GM21737 (cell line): ENCODE measurements around the gene ZNF320.
"Not testable (repeated sequence)": the region's sequence is repeated elsewhere in the genome, so short reads cannot be mapped to it uniquely, and the experiment has no call there.

Source experiments
- ATAC-seq: cut with Tn5 transposase; IDR thresholded peaks from one replicate; pipeline ENCODE4 v1.9.1; 2021; ENCODE audit warnings: mild to moderate bottlenecking, moderate library complexity; ENCODE audit not compliant: unreplicated experiment

The ZNF320 gene

DNA sequence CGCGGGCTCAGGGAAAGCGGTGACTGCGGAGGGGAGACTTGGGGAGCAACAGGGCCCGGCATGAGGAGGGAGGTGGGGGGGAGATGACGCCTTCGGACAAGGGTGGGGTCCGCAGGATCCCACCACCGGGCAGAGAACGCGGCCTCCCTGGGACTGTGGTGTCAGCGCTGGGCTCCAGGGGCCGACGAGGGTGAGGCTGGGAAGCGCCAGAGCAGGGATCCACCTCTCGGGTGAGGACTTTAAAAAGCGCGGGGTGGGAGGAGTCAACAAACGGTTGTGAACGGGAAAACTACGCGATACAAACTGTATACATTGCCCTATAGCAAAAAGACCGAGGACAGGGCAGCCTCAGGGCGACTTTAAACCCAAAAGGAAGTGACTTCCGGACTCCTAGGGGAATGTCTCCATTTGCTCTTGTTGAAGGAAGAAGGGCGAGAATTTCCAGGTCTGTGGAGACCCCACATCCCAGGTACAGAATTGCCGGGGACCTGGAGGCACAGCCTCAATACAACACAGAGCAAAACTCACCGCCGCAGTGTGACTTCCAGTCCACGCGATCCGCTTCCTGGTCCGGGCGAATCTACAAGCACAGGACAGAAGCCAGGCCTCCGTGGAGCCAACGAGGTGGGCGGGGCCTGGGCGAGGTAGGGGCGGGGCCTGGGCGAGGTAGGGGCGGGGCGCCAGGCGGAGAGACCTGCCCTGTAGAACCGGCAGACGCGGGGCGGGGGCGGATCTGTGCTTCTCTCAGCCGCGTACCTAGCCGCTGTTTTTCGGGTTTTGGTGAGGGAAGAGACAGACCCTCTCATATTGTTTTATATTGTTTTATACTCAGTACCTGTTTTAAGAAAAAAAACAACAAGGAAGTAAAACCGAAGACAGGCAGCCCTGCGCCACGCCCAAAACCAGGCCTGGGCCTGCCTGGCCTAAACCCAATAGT, 25.7 kb upstream of the ZNF320 start, which contains the start of gene ZNF888:
ZNF888 (minus strand) TSS at position 588 of the 937 bp plus-strand sequence. CDS start 5,555 bp downstream, outside the sequence.
- peak; percentile 96 for ATAC-seq

DNA sequence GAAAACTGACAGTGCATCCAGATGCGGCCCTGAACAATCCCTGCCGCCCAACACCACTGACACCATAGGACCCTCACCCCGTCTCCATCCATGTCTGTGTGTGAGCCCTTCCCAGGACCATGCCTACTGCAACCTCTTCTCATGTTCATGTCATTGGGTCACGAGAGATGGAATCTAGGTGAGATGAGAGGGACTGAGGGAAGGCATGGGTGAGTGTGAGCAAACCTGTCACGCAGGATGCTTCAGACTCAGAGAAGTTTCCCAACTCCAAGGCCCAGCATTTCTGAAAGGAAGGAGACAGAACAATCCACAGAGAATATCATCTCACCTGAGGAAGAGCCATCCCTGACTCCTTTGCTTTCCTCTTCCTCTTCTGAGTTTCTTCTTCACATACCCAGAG, 20.1 kb upstream of the ZNF320 start:
- no peak for ATAC-seq

DNA sequence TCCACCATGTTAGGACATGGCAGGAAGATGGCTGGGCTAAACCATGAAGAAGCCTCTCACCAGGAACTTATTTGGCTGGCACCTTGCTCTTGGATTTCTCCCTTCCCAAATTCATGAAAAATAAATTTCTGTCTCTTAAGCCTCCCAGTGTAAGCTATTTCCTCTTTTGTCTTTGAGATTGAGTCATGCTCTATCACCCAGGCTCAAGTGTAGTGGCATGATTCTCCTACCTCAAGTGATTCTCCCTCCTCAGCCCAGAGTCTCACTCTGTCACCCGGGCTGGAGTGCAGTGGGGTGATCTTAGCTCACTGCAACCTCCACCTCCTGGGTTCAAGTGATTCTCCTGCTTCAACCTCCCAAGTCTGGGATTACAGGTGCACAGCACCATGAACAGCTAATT, 13.2 kb upstream of the ZNF320 start:
- no peak for ATAC-seq

DNA sequence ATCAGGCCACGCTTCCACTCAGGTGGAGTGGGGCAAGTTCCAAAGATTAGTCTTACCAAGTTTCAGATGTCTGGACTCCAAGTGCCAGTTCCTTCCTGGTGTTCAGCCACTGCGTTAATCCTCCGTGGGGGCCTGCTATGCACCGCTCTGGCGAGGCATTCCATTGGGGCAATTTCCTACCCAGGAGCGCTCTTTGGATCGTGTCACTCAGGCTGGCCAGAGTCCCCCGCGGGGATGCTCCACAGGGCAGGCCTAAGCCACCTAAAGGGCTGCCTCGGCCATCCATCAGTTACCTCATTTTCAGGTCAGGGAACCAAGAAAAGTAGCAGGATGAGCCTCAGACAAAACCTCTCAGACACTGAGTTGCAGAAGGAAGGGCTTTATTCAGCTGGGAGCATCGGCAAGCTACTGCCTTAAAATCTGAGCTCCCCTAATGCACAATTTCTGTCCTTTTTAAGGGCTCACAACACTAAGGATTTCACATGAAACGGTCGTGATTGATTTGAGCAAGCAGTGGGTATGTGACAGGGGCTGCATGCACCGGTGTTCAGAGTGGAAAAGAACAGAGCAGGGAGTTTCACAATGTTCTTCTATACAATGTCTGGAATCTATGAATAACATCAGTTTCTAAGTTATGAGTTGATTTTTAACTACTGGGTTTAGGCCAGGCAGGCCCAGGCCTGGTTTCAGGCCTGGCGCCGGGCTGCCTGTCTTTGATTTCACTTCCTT, 6.8 kb upstream of the ZNF320 start:
- ATAC-seq = not testable (repeated sequence)

DNA sequence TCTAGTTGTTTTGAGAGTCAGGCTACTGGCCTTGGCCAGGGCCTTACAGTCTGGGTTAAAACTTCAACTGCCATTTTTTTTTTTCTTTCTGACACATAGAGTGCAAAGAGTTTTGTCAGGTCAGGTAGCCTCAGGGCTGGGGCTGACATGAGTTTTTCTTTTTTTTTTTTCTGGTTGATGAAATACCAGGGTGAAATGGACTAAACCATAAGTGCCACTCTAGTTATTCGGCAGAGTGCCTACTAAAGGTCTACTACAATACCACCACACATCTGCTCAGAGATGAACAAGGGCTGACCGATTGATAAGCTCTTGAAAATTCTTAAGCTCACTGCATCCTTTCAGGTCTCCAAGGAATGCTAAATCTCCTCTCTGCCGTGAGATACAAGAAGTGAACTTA, 4.4 kb upstream of the ZNF320 start:
- ATAC-seq = no peak

DNA sequence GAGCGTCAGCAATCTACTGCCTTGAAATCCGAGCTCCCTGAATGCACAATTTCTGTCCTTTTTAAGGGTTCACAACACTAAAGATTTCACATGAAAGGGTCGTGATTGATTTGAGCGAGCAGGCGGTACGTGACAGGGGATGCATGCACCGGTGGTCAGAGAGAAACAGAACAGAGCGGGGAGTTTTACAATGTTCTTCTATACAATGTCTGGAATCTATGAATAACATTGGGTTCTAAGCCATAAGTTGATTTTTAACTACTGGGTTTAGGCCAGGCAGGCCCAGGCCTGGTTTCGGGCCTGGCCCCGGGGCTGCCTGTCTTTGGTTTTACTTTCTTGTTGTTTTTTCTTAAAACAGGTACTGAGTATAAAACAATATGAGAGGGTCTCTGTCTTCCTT, 1.2 kb upstream of the ZNF320 start:
- not testable (repeated sequence) for ATAC-seq

DNA sequence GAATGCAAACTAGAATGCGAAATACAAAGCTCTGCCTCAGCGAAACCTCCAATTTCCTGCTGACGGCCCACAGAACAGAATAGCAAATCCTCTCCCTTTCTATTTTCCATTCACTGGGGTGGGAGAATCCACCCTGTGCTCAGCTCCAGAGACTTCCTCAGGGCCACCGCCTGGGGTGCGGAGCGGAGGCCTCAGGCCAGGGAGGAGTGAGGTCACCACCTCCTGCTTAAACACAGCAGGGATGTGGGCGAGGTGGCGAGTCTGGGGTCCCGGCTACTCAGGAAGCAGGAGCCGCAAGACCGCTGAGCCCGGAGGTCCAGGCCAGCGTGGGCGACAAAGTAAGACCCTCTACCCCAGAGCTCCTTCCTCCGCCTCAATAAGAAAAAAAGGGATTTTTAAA, 666 bp upstream of the ZNF320 start:
- no peak for ATAC-seq

DNA sequence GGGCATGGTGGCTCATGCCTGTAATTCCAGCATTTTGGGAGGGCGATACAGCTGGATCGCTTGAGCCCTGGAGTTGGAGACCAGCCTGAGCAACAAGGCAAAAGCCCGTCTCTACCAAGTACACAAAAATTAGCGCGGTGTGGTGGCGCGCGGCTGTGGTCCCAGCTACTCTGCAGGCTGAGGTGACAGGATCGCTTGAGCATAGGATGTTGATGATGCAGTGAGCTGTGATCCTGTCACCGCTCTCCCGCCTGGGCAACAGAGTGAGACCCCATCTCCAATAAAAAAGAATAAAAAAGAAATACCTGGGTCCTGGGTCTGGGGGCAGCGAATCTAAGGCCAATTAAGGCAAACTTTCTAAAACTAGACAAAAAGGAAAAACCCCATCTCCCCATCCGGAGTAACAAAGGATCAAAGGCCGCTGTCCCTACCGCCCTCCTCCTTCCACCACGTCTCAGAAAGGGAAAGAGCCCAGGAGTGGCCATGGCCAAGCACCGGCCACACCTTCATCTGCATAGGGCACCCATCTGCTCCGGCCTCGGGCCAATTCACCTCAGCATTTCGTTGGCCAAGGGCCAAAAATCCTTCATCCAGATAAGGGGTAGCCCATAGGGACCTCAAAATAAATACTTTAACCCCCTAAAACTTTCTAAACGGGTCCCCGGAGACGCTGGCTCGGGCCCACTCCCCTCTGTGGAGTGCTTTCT, 851 bp downstream of the ZNF320 start:
- ATAC-seq = no peak

DNA sequence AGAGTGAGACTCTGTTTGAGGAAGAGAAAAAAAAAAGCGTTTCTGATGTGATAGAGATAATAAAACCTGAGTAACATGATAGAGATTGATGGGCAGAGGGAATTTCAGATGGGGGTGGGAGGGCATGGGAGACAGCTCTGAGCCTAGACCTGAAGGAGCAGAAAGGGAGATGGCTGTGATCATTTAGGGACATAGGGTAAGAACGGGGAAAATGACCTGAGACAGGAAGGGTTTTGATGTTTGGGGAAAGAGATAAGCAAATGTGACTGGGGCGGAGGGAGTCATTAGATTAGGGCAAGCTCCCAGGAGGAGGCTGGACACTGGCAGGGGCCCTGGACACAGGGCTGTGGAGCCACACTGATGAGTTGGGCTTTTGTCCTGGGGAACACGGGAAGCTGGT, 6.1 kb downstream of the ZNF320 start:
- no peak for ATAC-seq

DNA sequence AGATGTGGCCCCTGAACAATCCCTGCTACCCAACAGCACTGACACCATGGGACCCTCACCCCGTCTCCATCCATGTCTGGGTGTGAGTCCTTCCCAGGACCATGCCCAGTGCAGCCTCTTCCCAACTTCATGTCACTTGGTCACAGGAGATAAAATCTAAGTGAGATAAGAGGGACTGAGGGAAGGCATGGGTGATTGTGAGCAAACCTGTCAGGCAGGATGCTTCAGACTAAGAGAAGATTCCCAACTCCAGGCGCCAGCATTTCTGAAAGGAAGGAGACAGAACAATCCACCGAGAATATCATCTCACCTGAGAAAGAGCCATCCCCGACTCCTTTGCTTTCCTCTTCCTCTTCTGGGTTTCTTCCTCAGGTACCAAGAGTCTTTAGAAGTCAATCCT, 7.5 kb downstream of the ZNF320 start:
- no peak for ATAC-seq

DNA sequence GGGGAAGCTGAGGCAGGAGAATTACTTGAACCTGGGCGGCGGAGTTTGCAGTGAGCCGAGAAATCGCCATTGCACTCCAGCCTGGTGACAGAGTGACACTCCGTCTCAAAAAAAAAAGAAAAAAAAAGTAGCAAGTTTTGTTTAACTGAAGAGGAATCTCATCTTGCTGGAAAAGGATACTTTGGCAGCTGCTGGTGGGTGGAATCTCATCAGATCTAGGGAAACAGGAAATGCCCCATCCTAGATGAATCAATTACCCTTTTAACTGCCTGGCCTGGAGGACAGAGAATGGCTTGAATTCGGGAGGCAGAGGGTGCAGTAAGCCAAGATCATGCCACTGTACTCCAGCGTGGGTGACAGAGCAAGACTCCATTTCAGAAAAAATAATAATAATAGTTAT, 8.4 kb downstream of the ZNF320 start:
- ATAC-seq = no peak

DNA sequence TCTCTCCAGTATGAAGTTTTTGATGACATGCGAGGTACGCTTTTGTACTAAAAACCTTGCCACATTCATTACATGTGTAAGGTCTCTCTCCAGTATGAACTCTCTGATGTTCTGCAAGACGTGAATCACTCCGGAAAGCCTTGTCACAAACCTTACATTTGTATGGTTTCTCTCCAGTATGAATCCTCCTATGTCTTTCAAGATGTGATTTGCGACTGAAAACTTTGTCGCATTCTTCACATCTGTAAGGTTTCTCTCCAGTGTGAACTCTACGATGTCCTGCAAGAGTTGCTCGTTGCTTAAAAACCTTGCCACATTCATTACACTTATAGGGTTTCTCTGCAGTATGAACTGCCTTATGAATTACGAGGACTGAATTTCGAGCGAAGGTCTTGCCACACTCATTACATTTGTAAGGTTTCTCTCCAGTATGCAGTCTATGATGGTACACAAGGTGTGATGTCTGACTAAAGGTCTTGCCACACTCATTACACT, 16.5 kb downstream of the ZNF320 start:
- ATAC-seq = no peak

DNA sequence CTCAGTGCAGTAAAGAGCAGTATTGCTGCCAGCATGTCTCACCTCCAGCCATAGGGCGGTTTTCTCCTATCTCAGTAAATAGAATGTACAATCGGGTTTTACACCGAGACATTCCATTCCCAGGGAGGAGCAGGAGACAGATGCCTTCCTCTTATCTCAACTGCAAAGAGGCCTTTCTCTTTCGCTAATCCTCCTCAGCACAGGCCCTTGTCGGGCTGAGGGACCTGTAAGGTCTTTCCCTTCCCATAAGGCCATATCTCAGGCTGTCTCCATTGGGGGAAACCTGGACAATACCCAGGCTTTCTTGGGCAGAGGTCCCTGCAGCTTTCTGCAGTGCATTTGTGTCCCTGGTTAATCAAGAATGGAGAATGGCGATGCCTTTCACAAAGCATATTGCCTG, 24.4 kb downstream of the ZNF320 start:
- not testable (repeated sequence) for ATAC-seq

DNA sequence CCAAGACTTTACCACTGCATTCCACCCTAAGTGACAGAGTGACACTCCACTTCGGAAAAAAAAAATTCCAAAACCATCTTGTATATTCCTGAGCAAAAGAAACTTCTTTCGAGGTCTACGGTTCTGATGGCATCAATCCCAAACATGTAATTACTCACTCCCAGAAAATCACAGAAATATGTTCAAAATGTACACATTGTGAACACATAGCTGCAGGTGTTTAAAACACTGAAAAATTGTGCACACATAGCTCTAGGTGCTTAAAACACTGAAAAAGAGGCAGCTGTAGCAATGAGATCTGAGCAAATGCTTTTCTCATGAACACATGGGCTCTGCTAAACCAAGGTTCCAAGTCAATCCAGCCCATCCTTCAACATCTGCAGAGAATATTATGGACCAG, 26.0 kb downstream of the ZNF320 start:
- no peak for ATAC-seq

DNA sequence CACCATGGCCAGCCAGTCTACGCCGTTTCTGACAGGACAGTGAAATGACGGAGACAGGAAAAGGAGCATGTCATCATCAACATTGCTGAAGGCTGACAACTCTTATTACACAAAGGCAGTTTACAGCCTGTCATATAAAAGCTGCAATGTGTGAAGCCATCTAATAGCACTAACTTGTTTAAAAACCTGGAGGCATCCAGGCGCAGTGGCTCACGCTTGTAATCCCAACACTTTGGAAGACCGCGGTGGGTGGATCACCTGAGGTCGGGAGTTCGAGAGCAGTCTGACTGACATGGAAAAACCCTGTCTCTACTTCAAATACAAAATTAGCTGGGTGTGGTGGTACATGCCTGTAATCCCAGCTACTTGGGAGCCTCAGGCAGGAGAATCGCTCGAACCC, 29.4 kb downstream of the ZNF320 start:
- not testable (repeated sequence) for ATAC-seq

DNA sequence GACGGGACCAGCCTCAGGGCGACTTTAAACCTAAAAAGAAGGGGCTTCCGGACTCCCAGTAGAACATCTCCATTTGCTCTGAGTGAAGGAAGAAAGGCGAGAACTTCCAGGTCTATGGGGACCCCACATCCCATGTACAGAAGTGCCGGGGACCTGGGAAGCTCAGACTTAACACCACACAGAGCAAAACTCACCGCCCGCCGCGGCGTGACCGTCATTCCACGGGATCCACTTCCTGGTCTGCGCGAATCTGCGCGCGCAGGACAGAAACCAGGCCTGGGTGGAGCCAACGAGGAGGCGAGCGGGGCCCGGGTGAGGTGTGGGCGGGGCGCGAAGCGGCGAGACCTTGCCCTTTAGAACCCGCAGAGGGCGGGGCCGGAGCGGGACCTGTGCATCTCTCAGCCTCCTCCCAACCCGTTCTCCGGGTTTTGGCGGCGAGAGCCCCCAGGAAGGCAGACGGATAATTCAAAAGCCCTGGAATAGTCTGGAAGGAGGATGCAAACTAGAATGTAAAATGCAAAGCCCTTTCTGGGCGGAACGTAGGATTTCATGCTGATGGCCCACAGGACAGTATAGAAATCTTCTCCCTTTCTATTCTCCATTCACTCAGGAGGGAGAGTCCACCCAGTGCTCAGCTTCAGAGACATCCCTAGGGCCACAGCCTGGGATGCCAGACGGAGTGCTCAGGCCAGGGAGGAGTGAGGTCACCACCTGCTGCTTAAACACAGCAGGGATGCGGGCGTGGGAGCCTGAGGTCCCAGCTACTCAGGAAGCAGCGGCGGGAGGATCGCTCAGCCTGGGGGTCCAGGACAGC, 39.9 kb downstream of the ZNF320 start, which contains the start of gene ZNF468:
ZNF468 (minus strand) TSS at position 242 of the 814 bp plus-strand sequence. CDS start 3,347 bp downstream, outside the sequence.
- ATAC-seq = peak; percentile 93

DNA sequence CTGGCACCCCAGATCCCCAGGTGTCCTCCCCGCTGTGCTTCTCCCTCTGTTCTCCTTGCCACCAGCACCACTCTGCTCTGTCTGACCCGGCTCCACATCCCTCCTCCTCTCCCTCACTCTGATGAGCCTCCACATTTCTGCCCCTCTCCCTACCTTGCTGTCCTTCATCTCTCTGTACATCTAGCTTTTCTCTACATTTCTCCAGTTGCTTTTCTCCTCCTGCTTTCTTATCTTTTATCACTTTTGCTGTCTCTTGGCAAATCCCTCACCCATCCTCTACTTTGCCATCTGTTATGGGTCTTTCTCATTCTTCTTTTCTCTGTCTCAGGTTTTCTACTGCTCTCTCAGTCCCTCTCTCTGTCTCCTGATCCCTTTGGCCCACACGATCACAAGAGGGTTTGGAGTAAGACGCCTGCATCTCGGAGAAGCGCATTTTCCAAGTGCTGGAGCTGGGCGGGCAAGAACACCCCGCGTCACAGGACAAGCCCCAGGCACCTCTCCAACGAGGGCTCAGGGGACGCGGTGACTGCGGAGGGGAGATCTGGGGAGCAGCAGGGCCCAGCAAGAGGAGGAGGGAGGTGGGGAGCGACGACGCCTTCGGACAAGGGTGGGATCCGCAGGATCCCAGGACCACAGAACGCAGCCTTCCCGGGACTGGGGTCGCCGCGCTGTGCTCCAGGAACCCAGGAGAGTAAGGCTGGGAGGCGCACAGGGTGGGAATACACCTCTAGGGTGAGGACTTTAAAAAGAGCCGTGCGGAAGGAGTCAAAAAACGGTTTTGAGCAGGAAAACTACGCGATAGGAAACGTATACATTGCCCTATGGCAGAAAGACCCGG, 40.7 kb downstream of the ZNF320 start:
- peak; percentile 28 for ATAC-seq
